ENCODE data around the gene RNF14. TPM values are rescaled to one million over a fixed set of nuclear protein-coding genes. Genes with fewer than 3 reads are reported as not detected.
A peak's percentile ranks its signal among the peaks of the same experiment; 100 is the strongest.

The RNF14 gene
- total and polyA plus RNA-seq, 10 of the 15 experiments (the other 5 are each of a cell fraction or from before 2014, with no cell fraction given), result 13.2 to 41.8 (median 28.3) TPM

DNA sequence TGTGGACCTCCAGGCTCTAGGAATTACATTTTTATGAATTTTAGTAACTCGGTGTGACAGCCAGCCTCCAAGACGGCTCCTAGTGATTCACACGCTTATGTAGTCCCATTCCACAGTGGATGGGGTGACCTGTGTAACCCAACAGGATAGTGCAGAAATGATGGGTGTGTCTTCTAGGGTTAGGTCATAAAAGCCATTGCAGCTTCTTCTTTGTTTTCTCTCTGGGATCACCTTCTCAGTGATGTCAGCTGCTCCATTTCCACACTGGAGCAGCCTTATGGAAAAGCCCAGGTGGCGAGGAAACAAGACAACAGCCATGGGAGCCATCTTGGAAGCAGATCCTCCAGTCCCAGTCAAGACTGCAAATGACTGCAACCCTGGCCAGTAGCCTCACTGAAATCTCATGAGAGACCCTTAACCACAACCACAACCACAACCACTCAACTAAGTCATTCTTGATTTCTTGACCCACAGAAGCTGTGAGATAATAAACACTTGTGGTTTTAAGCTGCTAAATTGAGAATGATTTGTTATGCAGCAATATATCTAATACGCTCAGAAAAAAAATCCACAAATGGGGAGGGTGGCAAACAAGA is 49.0 kb downstream of the RNF14 start (continued):
- TF ChIP-seq IKZF2 (IDR thresholded peaks at IDR 0.05), result peak; percentile 22 to 64; a peak in 2 of 4 replicates
- TF ChIP-seq NFYA (IDR thresholded peaks at IDR 0.05; ENCODE audit: borderline replicate concordance, low read depth, low read length), result no peak
- TF ChIP-seq RBBP5 (conservative IDR thresholded peaks at IDR 0.05), result no peak
- TF ChIP-seq ZNF217 (IDR thresholded peaks at IDR 0.05), result peak; percentile 89
- TF ChIP-seq NR2F1 (conservative IDR thresholded peaks at IDR 0.05), result peak; percentile 80
- peak; percentile 72; the same call in 1 of the 2 replicates for TF ChIP-seq ZBED1 (IDR thresholded peaks at IDR 0.05; ENCODE audit: borderline replicate concordance)
- TF ChIP-seq ATF2 (IDR thresholded peaks at IDR 0.05; ENCODE audit: low read length), result peak; percentile 70
- no peak for TF ChIP-seq PML (IDR thresholded peaks at IDR 0.05; ENCODE audit: low read length)
- TF ChIP-seq NFIC (IDR thresholded peaks at IDR 0.05; ENCODE audit: low read depth, low read length), result peak; percentile 85
- peak; percentile 47 for TF ChIP-seq CREM (IDR thresholded peaks at IDR 0.05; ENCODE audit: low read depth)
- peak; percentile 66; the same call in 1 of the 2 replicates for TF ChIP-seq DPF2 (IDR thresholded peaks at IDR 0.05)
- TF ChIP-seq USF2 (IDR thresholded peaks at IDR 0.05; ENCODE audit: borderline replicate concordance, low read depth, low read length), result no peak
- peak; percentile 14 to 26; a peak in 1 of 4 replicates for TF ChIP-seq BHLHE40 (IDR thresholded peaks at IDR 0.05; ENCODE audit: borderline replicate concordance in 1 of 2, low read depth in 2 of 2, low read length in 1 of 2)
- TF ChIP-seq CEBPB (IDR thresholded peaks at IDR 0.05; ENCODE audit: borderline replicate concordance in 1 of 2, low read depth in 2 of 2, low read length in 2 of 2), result peak in 1 of 2 experiments; percentile 83; a peak in 1 of 4 replicates
- peak; percentile 87 for TF ChIP-seq EED (IDR thresholded peaks at IDR 0.05; ENCODE audit: low read depth)
- peak; percentile 94 for TF ChIP-seq MLLT1 (IDR thresholded peaks at IDR 0.05)
- 0 out of 2 replicates have a peak, but pooled peaks have one; percentile 59 for TF ChIP-seq EZH2 (IDR thresholded peaks at IDR 0.05; ENCODE audit: borderline replicate concordance, control insufficient read depth, low read depth, low read length)
- TF ChIP-seq MEF2A (IDR thresholded peaks at IDR 0.05; ENCODE audit: insufficient read depth, low read depth, low read length), result peak; percentile 78
- peak; percentile 99 for TF ChIP-seq CBFB (IDR thresholded peaks at IDR 0.05; ENCODE audit: low read depth)
- no peak for TF ChIP-seq IRF3 (IDR thresholded peaks at IDR 0.05)
- TF ChIP-seq EGR1 (IDR thresholded peaks at IDR 0.05; ENCODE audit: borderline replicate concordance in 1 of 2, low read depth in 2 of 2, low read length in 2 of 2), result no peak
- TF ChIP-seq SMC3 (IDR thresholded peaks at IDR 0.05; ENCODE audit: borderline replicate concordance, low read length), result no peak
- peak; percentile 72; the same call in 1 of the 3 replicates for TF ChIP-seq POU2F2 (IDR thresholded peaks at IDR 0.05; ENCODE audit: borderline replicate concordance, low read depth, low read length)
